Measurements from ENCODE around the gene SPATA32.

Gene SPATA32

GRCh38 chr17:45290269-45290765 lies 28.4 kb upstream of the SPATA32 start:
- no peak overlapping the region for H3K4me3 Mint-ChIP-seq
- H3K9me3 Mint-ChIP-seq: no peaks in the 10 kb centered on the region
- H3K27me3 Mint-ChIP-seq (ENCODE audit: low read depth): no peaks in the 10 kb centered on the region
- peaks cover 82% of the 10 kb centered on the region for H3K4me1 Mint-ChIP-seq
- H3K27ac Mint-ChIP-seq: peak overlapping the region in 1 of 3 experiments; percentile 72
- TF ChIP-seq CTCF (IDR thresholded peaks at IDR 0.05; ENCODE audit: unreplicated experiment in 3 of 3): no peak
- H3K36me3 Mint-ChIP-seq (ENCODE audit: low read depth): peaks cover 22% of the 10 kb centered on the region

DNA sequence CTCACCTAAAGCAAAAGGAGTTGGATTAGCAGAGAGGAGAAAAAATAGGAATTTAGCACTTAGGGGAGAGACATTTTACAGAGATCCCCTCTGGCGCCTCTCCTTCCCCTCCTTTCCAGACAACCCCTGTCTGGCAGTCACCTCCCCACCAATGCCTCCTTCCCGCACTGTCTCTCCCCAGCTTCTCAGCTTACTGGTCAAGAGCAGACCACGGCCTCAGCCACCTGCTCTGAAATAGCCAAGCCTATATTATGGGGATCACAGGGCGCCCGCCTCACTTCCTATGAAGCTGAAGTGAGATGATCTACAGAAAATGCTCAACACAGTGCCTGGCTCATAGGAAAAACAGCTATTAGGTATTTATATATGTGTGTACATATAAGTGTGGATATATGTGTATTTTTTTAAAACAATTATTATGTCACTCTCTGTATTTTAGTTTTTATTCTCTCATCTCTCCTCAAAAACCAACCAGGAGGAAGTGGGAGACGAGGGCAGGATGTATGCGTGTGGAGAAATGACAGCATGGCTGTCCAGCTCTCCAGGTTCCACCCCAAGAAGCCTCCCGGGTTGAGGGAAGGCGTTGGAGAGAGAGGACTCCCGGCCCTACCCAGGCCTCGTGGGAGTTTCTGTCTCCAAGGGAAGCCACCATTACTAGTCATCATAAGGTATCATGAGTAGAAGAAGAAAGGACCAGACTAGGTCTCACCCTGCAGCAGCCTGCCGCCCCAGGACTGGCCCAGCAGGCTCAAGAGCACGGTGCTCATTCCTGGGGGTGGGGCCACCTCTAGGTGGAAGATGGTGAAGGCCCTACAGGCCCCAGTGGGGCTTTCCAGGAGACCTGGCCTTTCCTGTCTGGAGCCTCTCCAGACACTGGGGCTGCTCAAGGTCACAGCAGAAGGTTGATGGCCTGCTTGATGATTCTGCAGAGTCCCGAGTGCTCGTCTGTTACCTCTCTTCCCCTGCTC lies 27.7 kb upstream of the SPATA32 start:
- H3K4me3 Mint-ChIP-seq: peak overlapping the region in 1 of 3 experiments; percentile 55
- H3K36me3 Mint-ChIP-seq (ENCODE audit: low read depth): peaks cover 27% of the 10 kb centered on the region
- no peaks in the 10 kb centered on the region for H3K27me3 Mint-ChIP-seq (ENCODE audit: low read depth)
- H3K4me1 Mint-ChIP-seq: peaks cover 75% of the 10 kb centered on the region
- no peaks in the 10 kb centered on the region for H3K9me3 Mint-ChIP-seq
- peak overlapping the region in 2 of 3 experiments; percentile 31 to 47 for H3K27ac Mint-ChIP-seq
- no peak for TF ChIP-seq CTCF (IDR thresholded peaks at IDR 0.05; ENCODE audit: unreplicated experiment in 3 of 3)

GRCh38 chr17:45288825-45289224 lies 26.9 kb upstream of the SPATA32 start:
- Mint-ChIP-seq H3K4me1 (peaks cover 74% of the 10 kb centered on the region), H3K27me3 (ENCODE audit: low read depth) (no peaks in the 10 kb centered on the region), H3K9me3 (no peaks in the 10 kb centered on the region), H3K27ac (peak overlapping the region in 2 of 3 experiments; percentile 68 to 70), H3K36me3 (ENCODE audit: low read depth) (peaks cover 34% of the 10 kb centered on the region), H3K4me3 (peak overlapping the region in 1 of 3 experiments; percentile 55)
- no peak for TF ChIP-seq CTCF (IDR thresholded peaks at IDR 0.05; ENCODE audit: unreplicated experiment in 3 of 3)

- no peak overlapping the region for H3K4me3 Mint-ChIP-seq
- TF ChIP-seq CTCF (IDR thresholded peaks at IDR 0.05; ENCODE audit: unreplicated experiment in 3 of 3): no peak
- H3K36me3 Mint-ChIP-seq (ENCODE audit: low read depth): peaks cover 37% of the 10 kb centered on the region
- peaks cover 70% of the 10 kb centered on the region for H3K4me1 Mint-ChIP-seq
- peak overlapping the region in 1 of 3 experiments; percentile 15 for H3K27ac Mint-ChIP-seq
- H3K27me3 Mint-ChIP-seq (ENCODE audit: low read depth): no peaks in the 10 kb centered on the region
- no peaks in the 10 kb centered on the region for H3K9me3 Mint-ChIP-seq
Observed at GRCh38 chr17:45287526-45288500, 25.9 kb upstream of the SPATA32 start.

DNA sequence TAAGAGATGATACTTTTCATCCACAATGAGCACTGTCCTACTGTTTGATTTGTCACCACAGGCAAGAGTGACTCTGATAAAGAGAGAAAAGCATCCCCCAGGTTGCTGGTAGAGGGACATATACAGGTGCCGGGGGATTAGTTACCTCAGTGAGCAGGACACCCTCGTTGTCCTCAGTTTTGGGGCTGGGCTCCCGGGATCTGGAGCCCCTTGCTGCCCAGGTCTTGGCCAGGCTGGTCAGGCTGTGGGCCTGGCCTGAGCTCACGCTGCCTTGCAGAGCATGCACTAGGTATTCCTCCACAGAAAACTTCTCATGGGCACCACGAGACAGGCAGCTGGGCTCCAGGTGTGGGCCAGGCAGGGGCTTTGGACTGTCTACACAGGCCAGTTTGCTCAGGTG lies 24.4 kb upstream of the SPATA32 start:
- H3K27me3 Mint-ChIP-seq (ENCODE audit: low read depth): no peaks in the 10 kb centered on the region
- H3K9me3 Mint-ChIP-seq: no peaks in the 10 kb centered on the region
- H3K36me3 Mint-ChIP-seq (ENCODE audit: low read depth): peaks cover 47% of the 10 kb centered on the region
- no peak for TF ChIP-seq CTCF (IDR thresholded peaks at IDR 0.05; ENCODE audit: unreplicated experiment in 3 of 3)
- H3K4me3 Mint-ChIP-seq: no peak overlapping the region
- H3K27ac Mint-ChIP-seq: no peak overlapping the region
- peaks cover 65% of the 10 kb centered on the region for H3K4me1 Mint-ChIP-seq
